Caki2 (cell line): ENCODE measurements around the gene SCYGR8. TPM values are rescaled to one million over a fixed set of nuclear protein-coding genes. Genes with fewer than 3 reads are reported as not detected.
A peak's percentile ranks its signal among the peaks of the same experiment; 100 is the strongest.
"Not testable (repeated sequence)": the region's sequence is repeated elsewhere in the genome, so short reads cannot be mapped to it uniquely, and the experiment has no call there.

ENCODE experiments used
- DNase-seq: peaks from one replicate; pipeline ENCODE4 v3.0.0-alpha.2; 2015; ENCODE audit warnings: low read depth
- in situ Hi-C: cut with HindIII; loops from 2 replicates; pipeline ENCODE4 v1.10.0; 2016; ENCODE audit warnings: low sequenced_read_pairs, low pct_unique_long_range_greater_than_20kb, mixed read lengths
- total RNA-seq: library from RNA; depleted of rRNA; stranded (reverse); fragments of >200 nt; shearing (Covaris generic); gene quantifications from 2 replicates; pipeline ENCODE4 v1.2.3, GENCODE V29; 2014; ENCODE audit warnings: low replicate concordance; rRNA removed

The SCYGR8 gene
- total RNA-seq = not detected in 2 replicates

GRCh38 chr2:227745594-227745993 lies at the start of gene SCYGR8:
Gene SCYGR8, plus strand, starts transcription at chr2:227745894. Its CDS starts 0 bp downstream, at chr2:227745894.
- DNase-seq = no peak
- in situ Hi-C loops = no loop called here

- in situ Hi-C loops = no loop called here
- no peak for DNase-seq
Observed at GRCh38 chr2:227696990-227697679, 48.6 kb upstream of the SCYGR8 start.

GRCh38 chr2:227701556-227701955 lies 44.1 kb upstream of the SCYGR8 start:
- in situ Hi-C loops = no loop called here
- no peak for DNase-seq

GRCh38 chr2:227703280-227703732 lies 42.4 kb upstream of the SCYGR8 start:
- DNase-seq = peak; percentile 12
- in situ Hi-C loops = no loop called here

GRCh38 chr2:227703961-227704360 lies 41.7 kb upstream of the SCYGR8 start:
- DNase-seq = no peak
- in situ Hi-C loops = no loop called here

GRCh38 chr2:227706859-227707258 lies 38.8 kb upstream of the SCYGR8 start:
- in situ Hi-C loops = no loop called here
- DNase-seq = no peak

GRCh38 chr2:227707390-227707789 lies 38.3 kb upstream of the SCYGR8 start:
- in situ Hi-C loops = no loop called here
- no peak for DNase-seq

GRCh38 chr2:227710986-227711385 lies 34.7 kb upstream of the SCYGR8 start:
- in situ Hi-C loops = no loop called here
- no peak for DNase-seq

- in situ Hi-C loops = no loop called here
- no peak for DNase-seq
Observed at GRCh38 chr2:227713291-227713690, 32.4 kb upstream of the SCYGR8 start.

GRCh38 chr2:227716501-227716900 lies 29.2 kb upstream of the SCYGR8 start:
- no peak for DNase-seq
- in situ Hi-C loops = no loop called here

- in situ Hi-C loops = no loop called here
- peak; percentile 70 for DNase-seq
Observed at GRCh38 chr2:227717687-227718567, 27.8 kb upstream of the SCYGR8 start, which contains the start of gene SLC19A3. Gene SLC19A3, minus strand, starts transcription at chr2:227718028. Its CDS starts 15,710 bp downstream, at chr2:227702318.

- in situ Hi-C loops = no loop called here
- no peak for DNase-seq
Observed at GRCh38 chr2:227719641-227720040, 26.1 kb upstream of the SCYGR8 start.

- no peak for DNase-seq
- in situ Hi-C loops = no loop called here
Observed at GRCh38 chr2:227720680-227721079, 25.0 kb upstream of the SCYGR8 start.

GRCh38 chr2:227722821-227723220 lies 22.9 kb upstream of the SCYGR8 start:
- DNase-seq, in situ Hi-C loops: not testable (repeated sequence)

GRCh38 chr2:227724394-227725039 lies 21.2 kb upstream of the SCYGR8 start, which contains the start of gene SCYGR6:
Gene SCYGR6, minus strand, starts transcription at chr2:227724757. Its CDS starts 0 bp downstream, at chr2:227724757.
- in situ Hi-C loops = no loop called here
- DNase-seq = no peak

GRCh38 chr2:227728035-227728434 lies 17.7 kb upstream of the SCYGR8 start, which contains the start of gene SCYGR7:
Gene SCYGR7, plus strand, starts transcription at chr2:227728335. Its CDS starts 0 bp downstream, at chr2:227728335.
- in situ Hi-C loops = no loop called here
- DNase-seq = no peak

GRCh38 chr2:227739351-227739750 lies 6.3 kb upstream of the SCYGR8 start:
- in situ Hi-C loops = no loop called here
- no peak for DNase-seq

GRCh38 chr2:227740705-227741104 lies 5.0 kb upstream of the SCYGR8 start:
- in situ Hi-C loops, DNase-seq: not testable (repeated sequence)
